DMS79 treated with DMSO at 0.1 percent for 48 hours (cell line): ENCODE measurements around the gene FAM181A.

ENCODE experiments used
- DNase-seq: peaks from one replicate; lab custom pipeline; 2025; lab: John Stamatoyannopoulos, UW

FAM181A gene

GRCh38 chr14:93903342-93904184, 23.6 kb upstream of the FAM181A start:
- DNase-seq = peak; percentile 24

GRCh38 chr14:93905623-93906022, 21.5 kb upstream of the FAM181A start:
- no peak for DNase-seq

GRCh38 chr14:93906341-93907329, 20.5 kb upstream of the FAM181A start:
- DNase-seq = peak; percentile 68

- no peak for DNase-seq
Measured at GRCh38 chr14:93909429-93910128, 17.6 kb upstream of the FAM181A start.

GRCh38 chr14:93911975-93912615, 15.0 kb upstream of the FAM181A start:
- no peak for DNase-seq

- no peak for DNase-seq
Measured at GRCh38 chr14:93912782-93913181, 14.4 kb upstream of the FAM181A start.

GRCh38 chr14:93914278-93914677, 12.9 kb upstream of the FAM181A start:
- no peak for DNase-seq

- DNase-seq = no peak
Measured at GRCh38 chr14:93915070-93915705, 12.0 kb upstream of the FAM181A start.

GRCh38 chr14:93915800-93916199, 11.3 kb upstream of the FAM181A start:
- DNase-seq = no peak

- no peak for DNase-seq
Measured at GRCh38 chr14:93916498-93916897, 10.6 kb upstream of the FAM181A start.

- no peak for DNase-seq
Measured at GRCh38 chr14:93917141-93917540, 10.0 kb upstream of the FAM181A start.

GRCh38 chr14:93921001-93921806, 5.9 kb upstream of the FAM181A start:
- no peak for DNase-seq

GRCh38 chr14:93923626-93924025, 3.5 kb upstream of the FAM181A start:
- peak; percentile 94 for DNase-seq

GRCh38 chr14:93924592-93925355, 2.4 kb upstream of the FAM181A start:
- no peak for DNase-seq

GRCh38 chr14:93925374-93925895, 1.7 kb upstream of the FAM181A start:
- DNase-seq = no peak

GRCh38 chr14:93926245-93926872, 785 bp upstream of the FAM181A start:
- peak; percentile 91 for DNase-seq

- DNase-seq = no peak
Measured at GRCh38 chr14:93927800-93928145, 629 bp downstream of the FAM181A start.

- DNase-seq = no peak
Measured at GRCh38 chr14:93928184-93929047, 1.3 kb downstream of the FAM181A start.
